Measurements from ENCODE around the gene IRGQ.

IRGQ gene

DNA sequence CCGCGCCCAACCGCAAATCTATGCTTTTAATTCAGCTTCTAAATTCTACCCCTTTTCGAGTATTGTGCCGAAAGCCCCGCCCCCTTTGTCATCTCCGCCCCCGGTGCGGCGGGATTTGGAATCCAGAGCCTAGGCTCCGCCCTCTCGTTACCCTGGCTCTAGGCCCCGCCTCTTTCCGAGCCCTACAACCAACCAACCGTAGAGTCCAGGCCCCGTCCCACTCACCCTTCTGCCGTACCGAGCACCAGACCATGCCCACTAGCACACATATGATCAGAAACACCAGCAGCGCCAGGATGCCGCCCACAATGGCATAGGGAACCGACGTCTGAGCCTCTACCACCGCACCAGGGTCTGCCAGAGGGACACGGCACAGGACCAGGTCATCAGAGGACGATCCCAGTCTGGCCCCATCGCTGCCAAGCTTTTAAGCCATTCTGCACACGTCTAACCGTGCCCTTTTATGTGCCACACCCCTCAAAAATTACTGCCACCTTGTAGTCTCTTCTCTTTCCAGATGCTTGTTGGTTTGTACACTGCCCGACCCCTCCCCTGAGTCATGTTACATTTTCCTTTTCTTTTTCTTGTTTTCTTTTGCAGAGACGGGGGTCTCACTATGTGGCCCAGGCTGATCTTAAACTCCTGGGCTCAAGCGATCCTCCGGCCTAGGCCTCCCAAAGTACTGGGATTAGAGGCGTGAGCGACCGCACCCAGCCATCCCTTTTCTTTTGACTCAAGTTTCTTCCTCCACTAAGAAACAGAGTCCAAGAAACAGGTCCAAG, 28.1 kb upstream of the IRGQ start:
- H3K27ac ChIP-seq (ENCODE audit: low read length) = no peak overlapping the region
- no peaks in the 10 kb centered on the region for H3K27me3 ChIP-seq (ENCODE audit: low read depth, low read length)
- H3K4me3 ChIP-seq (ENCODE audit: low read depth in 1 of 2, low read length in 2 of 2) = no peak overlapping the region
- peaks cover 0 to 3% of the 10 kb centered on the region in 2 donors for H3K36me3 ChIP-seq (ENCODE audit: control insufficient read depth in 1 of 2, insufficient read depth in 2 of 2, low read length in 2 of 2)
- peaks cover 0 to 7% of the 10 kb centered on the region in 2 donors for H3K4me1 ChIP-seq (ENCODE audit: control insufficient read depth in 1 of 2, insufficient read depth in 2 of 2, low read length in 2 of 2)
- no peaks in the 10 kb centered on the region for H3K9me3 ChIP-seq (ENCODE audit: control insufficient read depth in 1 of 2, low read length in 2 of 2)

- Histone ChIP-seq H3K27me3 (ENCODE audit: low read depth, low read length) (no peaks in the 10 kb centered on the region), H3K27ac (ENCODE audit: low read length) (no peak overlapping the region), H3K4me1 (ENCODE audit: control insufficient read depth in 1 of 2, insufficient read depth in 2 of 2, low read length in 2 of 2) (peaks cover 0 to 15% of the 10 kb centered on the region in 2 donors), H3K4me3 (ENCODE audit: low read depth in 1 of 2, low read length in 2 of 2) (no peak overlapping the region), H3K36me3 (ENCODE audit: control insufficient read depth in 1 of 2, insufficient read depth in 2 of 2, low read length in 2 of 2) (peaks cover 0 to 3% of the 10 kb centered on the region in 2 donors), H3K9me3 (ENCODE audit: control insufficient read depth in 1 of 2, low read length in 2 of 2) (no peaks in the 10 kb centered on the region)
Observed at GRCh38 chr19:43622956-43623355, 27.0 kb upstream of the IRGQ start.

DNA sequence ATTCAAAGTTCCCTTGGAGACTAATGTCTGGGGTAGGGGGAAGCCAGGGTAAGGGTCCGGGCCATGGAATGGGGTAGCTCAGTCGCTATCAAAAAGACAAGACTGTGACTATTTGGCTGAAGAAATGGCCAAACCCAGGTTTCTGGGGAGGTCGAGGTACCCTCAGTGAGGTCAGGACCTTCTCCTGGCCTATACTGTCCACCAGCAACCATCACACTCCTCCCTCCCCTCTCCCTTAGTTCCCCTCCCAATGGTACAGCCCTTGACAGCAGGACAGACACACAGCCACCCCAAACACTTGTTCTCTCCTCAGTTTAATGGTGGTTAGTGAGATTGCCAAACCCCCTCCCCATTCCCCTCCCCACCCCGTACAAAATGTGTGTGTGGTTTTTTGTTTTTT, 26.1 kb upstream of the IRGQ start:
- no peaks in the 10 kb centered on the region for H3K9me3 ChIP-seq (ENCODE audit: control insufficient read depth in 1 of 2, low read length in 2 of 2)
- no peak overlapping the region for H3K27ac ChIP-seq (ENCODE audit: low read length)
- peaks cover 0 to 15% of the 10 kb centered on the region in 2 donors for H3K4me1 ChIP-seq (ENCODE audit: control insufficient read depth in 1 of 2, insufficient read depth in 2 of 2, low read length in 2 of 2)
- H3K4me3 ChIP-seq (ENCODE audit: low read depth in 1 of 2, low read length in 2 of 2) = no peak overlapping the region
- H3K36me3 ChIP-seq (ENCODE audit: control insufficient read depth in 1 of 2, insufficient read depth in 2 of 2, low read length in 2 of 2) = peaks cover 0 to 3% of the 10 kb centered on the region in 2 donors
- no peaks in the 10 kb centered on the region for H3K27me3 ChIP-seq (ENCODE audit: low read depth, low read length)

- H3K27ac ChIP-seq (ENCODE audit: low read length) = peak overlapping the region; percentile 80
- peak overlapping the region; percentile 80 to 91 for H3K4me3 ChIP-seq (ENCODE audit: low read depth in 1 of 2, low read length in 2 of 2)
- H3K4me1 ChIP-seq (ENCODE audit: control insufficient read depth in 1 of 2, insufficient read depth in 2 of 2, low read length in 2 of 2) = peaks cover 0 to 15% of the 10 kb centered on the region in 2 donors
- no peaks in the 10 kb centered on the region for H3K27me3 ChIP-seq (ENCODE audit: low read depth, low read length)
- H3K9me3 ChIP-seq (ENCODE audit: control insufficient read depth in 1 of 2, low read length in 2 of 2) = no peaks in the 10 kb centered on the region
- no peaks in the 10 kb centered on the region for H3K36me3 ChIP-seq (ENCODE audit: control insufficient read depth in 1 of 2, insufficient read depth in 2 of 2, low read length in 2 of 2)
Observed at GRCh38 chr19:43620061-43621001, 24.4 kb upstream of the IRGQ start.

DNA sequence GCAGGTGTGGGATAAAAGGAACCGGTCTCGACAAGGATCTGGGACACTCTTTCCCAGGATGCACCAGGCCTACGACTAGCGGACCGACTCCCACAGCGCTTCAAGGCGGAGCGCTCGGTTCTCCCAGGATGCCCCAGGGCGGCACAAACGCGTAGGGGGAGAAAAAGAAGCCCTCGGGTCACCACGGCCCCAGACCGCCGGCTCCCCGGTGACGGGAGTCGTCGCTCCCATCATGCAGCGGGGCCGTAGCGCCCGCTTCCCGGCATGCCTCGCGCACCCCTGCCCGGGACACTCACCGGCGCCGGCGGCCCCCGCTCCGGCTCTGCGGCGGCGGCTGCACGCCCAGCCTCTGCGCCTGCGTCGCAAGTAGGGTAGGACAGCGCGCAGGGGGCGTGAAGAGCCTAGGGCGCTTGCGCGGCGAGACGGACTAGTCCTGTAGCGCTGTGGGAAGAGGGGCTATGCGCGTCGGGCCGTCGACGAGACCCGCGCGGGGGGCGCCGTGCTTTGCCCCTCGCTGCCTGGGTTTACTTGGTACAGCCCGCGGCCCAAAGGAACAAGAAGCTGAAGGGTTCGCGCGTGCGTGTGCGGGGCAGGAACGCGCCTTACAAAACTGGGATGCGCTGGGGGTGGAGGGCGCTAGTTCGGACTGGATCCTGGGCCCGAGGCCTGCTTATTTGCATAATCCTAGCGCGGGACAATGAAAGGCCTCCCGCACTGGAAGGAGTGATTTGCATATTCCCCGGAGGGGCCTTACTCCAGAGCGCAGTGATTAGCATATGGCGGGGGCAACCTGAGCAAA, 23.5 kb upstream of the IRGQ start, which contains the start of gene ZNF428:
Gene ZNF428 (minus strand): TSS at position 368 of the 799 bp plus-strand sequence. CDS start 5,325 bp downstream, outside the sequence.
- Histone ChIP-seq H3K4me3 (ENCODE audit: low read depth in 1 of 2, low read length in 2 of 2) (peak within 1 kb of the TSS; percentile 80 to 91), H3K4me1 (ENCODE audit: control insufficient read depth in 1 of 2, insufficient read depth in 2 of 2, low read length in 2 of 2) (peaks cover 0 to 15% of the 10 kb centered on the region in 2 donors), H3K36me3 (ENCODE audit: control insufficient read depth in 1 of 2, insufficient read depth in 2 of 2, low read length in 2 of 2) (no peaks in the 10 kb centered on the region), H3K27ac (ENCODE audit: low read length) (peak within 1 kb of the TSS; percentile 80), H3K9me3 (ENCODE audit: control insufficient read depth in 1 of 2, low read length in 2 of 2) (no peaks in the 10 kb centered on the region), H3K27me3 (ENCODE audit: low read depth, low read length) (no peaks in the 10 kb centered on the region)

- Histone ChIP-seq H3K9me3 (ENCODE audit: control insufficient read depth in 1 of 2, low read length in 2 of 2) (no peaks in the 10 kb centered on the region), H3K4me3 (ENCODE audit: low read depth in 1 of 2, low read length in 2 of 2) (peak overlapping the region; percentile 80 to 91), H3K27me3 (ENCODE audit: low read depth, low read length) (no peaks in the 10 kb centered on the region), H3K27ac (ENCODE audit: low read length) (peak overlapping the region; percentile 80), H3K4me1 (ENCODE audit: control insufficient read depth in 1 of 2, insufficient read depth in 2 of 2, low read length in 2 of 2) (peaks cover 0 to 15% of the 10 kb centered on the region in 2 donors), H3K36me3 (ENCODE audit: control insufficient read depth in 1 of 2, insufficient read depth in 2 of 2, low read length in 2 of 2) (peaks cover 3 to 5% of the 10 kb centered on the region in 2 donors)
Observed at GRCh38 chr19:43618921-43619261, 23.0 kb upstream of the IRGQ start.

DNA sequence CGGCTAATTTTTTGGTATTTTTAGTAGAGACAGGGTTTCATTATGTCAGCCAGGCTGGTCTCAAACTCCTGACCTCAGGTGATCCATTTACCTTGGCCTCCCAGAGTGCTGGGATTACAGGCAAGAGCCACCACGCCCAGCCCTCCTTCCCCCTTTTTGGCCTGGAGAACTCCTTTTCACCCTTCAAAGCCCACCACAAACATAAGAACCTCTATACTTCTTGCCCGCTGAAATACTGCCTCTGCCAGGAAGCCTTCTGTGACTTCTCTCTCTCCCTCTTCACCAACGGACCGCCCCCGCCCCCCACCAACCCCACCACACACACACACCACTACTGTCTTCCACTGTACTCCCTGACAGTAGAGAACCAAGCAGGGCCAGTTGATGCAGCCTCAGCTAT, 21.0 kb upstream of the IRGQ start:
- H3K4me3 ChIP-seq (ENCODE audit: low read depth in 1 of 2, low read length in 2 of 2) = no peak overlapping the region
- H3K27ac ChIP-seq (ENCODE audit: low read length) = no peak overlapping the region
- no peaks in the 10 kb centered on the region for H3K27me3 ChIP-seq (ENCODE audit: low read depth, low read length)
- peaks cover 12 to 25% of the 10 kb centered on the region in 2 donors for H3K36me3 ChIP-seq (ENCODE audit: control insufficient read depth in 1 of 2, insufficient read depth in 2 of 2, low read length in 2 of 2)
- H3K4me1 ChIP-seq (ENCODE audit: control insufficient read depth in 1 of 2, insufficient read depth in 2 of 2, low read length in 2 of 2) = peaks cover 0 to 15% of the 10 kb centered on the region in 2 donors
- H3K9me3 ChIP-seq (ENCODE audit: control insufficient read depth in 1 of 2, low read length in 2 of 2) = no peaks in the 10 kb centered on the region

DNA sequence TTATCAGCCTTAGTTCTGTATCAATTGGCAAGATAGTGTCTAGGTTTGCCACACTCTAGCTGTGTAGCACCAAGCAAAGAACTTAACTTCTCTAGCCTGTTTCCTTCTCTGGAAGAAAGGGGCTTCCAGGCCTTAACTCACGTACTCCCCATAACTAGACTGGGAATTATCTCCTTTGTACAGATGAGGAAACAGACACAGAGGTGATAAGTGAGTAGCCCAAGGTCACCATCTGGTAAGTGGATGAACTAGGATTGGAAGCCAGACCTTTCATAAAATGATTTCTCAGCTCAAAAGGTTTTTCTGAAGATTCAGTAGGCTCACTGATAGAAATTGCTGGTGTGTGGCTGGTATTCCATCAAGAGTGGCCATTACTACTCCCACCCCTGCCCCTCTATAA, 20.4 kb upstream of the IRGQ start:
- Histone ChIP-seq H3K4me1 (ENCODE audit: control insufficient read depth in 1 of 2, insufficient read depth in 2 of 2, low read length in 2 of 2) (peaks cover 0 to 15% of the 10 kb centered on the region in 2 donors), H3K27me3 (ENCODE audit: low read depth, low read length) (no peaks in the 10 kb centered on the region), H3K9me3 (ENCODE audit: control insufficient read depth in 1 of 2, low read length in 2 of 2) (no peaks in the 10 kb centered on the region), H3K36me3 (ENCODE audit: control insufficient read depth in 1 of 2, insufficient read depth in 2 of 2, low read length in 2 of 2) (peaks cover 12 to 29% of the 10 kb centered on the region in 2 donors), H3K27ac (ENCODE audit: low read length) (no peak overlapping the region), H3K4me3 (ENCODE audit: low read depth in 1 of 2, low read length in 2 of 2) (no peak overlapping the region)

DNA sequence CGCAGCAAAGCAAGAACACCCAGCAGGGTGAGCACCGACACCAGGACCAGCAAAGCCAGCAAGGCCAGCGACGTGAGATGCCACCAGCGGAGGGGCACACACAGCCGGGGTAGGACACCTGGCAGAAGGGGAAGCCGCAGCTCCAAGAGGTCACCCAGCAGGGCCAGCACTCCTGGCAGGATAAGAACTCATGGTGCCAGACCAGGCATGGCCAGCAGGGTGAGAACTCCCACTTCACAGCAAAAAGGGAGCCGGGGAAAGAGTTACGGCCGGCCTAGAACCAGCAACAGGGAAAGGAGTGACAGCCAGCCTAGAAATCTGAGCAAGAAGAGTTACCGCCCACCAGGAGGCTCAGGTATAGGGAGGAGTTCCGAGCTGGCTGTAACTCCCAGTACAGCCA, 16.4 kb upstream of the IRGQ start:
- no peaks in the 10 kb centered on the region for H3K4me1 ChIP-seq (ENCODE audit: control insufficient read depth in 1 of 2, insufficient read depth in 2 of 2, low read length in 2 of 2)
- no peak overlapping the region for H3K4me3 ChIP-seq (ENCODE audit: low read depth in 1 of 2, low read length in 2 of 2)
- no peaks in the 10 kb centered on the region for H3K27me3 ChIP-seq (ENCODE audit: low read depth, low read length)
- peaks cover 12 to 36% of the 10 kb centered on the region in 2 donors for H3K36me3 ChIP-seq (ENCODE audit: control insufficient read depth in 1 of 2, insufficient read depth in 2 of 2, low read length in 2 of 2)
- H3K9me3 ChIP-seq (ENCODE audit: control insufficient read depth in 1 of 2, low read length in 2 of 2) = no peaks in the 10 kb centered on the region
- H3K27ac ChIP-seq (ENCODE audit: low read length) = no peak overlapping the region

GRCh38 chr19:43611788-43612187, 15.9 kb upstream of the IRGQ start, which contains the start of gene SRRM5:
Gene SRRM5 (plus strand): TSS chr19:43612088. CDS start chr19:43612122, 34 bp downstream.
- H3K27me3 ChIP-seq (ENCODE audit: low read depth, low read length) = no peaks in the 10 kb centered on the region
- H3K4me1 ChIP-seq (ENCODE audit: control insufficient read depth in 1 of 2, insufficient read depth in 2 of 2, low read length in 2 of 2) = no peaks in the 10 kb centered on the region
- no peaks in the 10 kb centered on the region for H3K9me3 ChIP-seq (ENCODE audit: control insufficient read depth in 1 of 2, low read length in 2 of 2)
- no peak within 1 kb of the TSS for H3K4me3 ChIP-seq (ENCODE audit: low read depth in 1 of 2, low read length in 2 of 2)
- H3K36me3 ChIP-seq (ENCODE audit: control insufficient read depth in 1 of 2, insufficient read depth in 2 of 2, low read length in 2 of 2) = peaks cover 14 to 36% of the 10 kb centered on the region in 2 donors
- H3K27ac ChIP-seq (ENCODE audit: low read length) = no peak within 1 kb of the TSS
